A673 (cell line): ENCODE data around the gene PRELP. TPM values are rescaled to one million over a fixed set of nuclear protein-coding genes. Genes with fewer than 3 reads are reported as not detected.

ENCODE experiments used
- BruUV-seq: library from RNA; stranded (reverse); fragments of 400-500 nt; replicated peaks from 2 replicates; lab custom pipeline; 2021; lab: Mats Ljungman, UMichigan
- CTCF ChIA-PET: fragments of 300-600 bp; sonication (Branson Sonifier 250); formaldehyde crosslinking; loops from one replicate; lab custom pipeline; 2022; ENCODE audit warnings: antibody characterized with exemption; lab: Charles Lee
- POLR2A ChIA-PET: fragments of 300-600 bp; sonication (Branson Sonifier 250); formaldehyde crosslinking; loops from one replicate; lab custom pipeline; 2022; ENCODE audit warnings: antibody characterized with exemption; ENCODE audit not compliant: low non-redundant PET; lab: Charles Lee
- DNase-seq: peaks from one replicate; pipeline ENCODE4 v3.0.0-alpha.2; 2015; ENCODE audit warnings: low spot score
- H3K27ac ChIP-seq: fragments of 200-600 bp; sonication (generic); 2 replicates; pipeline ENCODE4 v1.5.1; 2016; ENCODE audit warnings: mixed run types, low read depth, mild to moderate bottlenecking, mixed read lengths, antibody characterized with exemption, low read length; ENCODE audit not compliant: poor library complexity, severe bottlenecking
- H3K27me3 ChIP-seq: fragments of 200-600 bp; sonication (generic); replicated peaks from 2 replicates; pipeline ENCODE4 v1.6.1; 2017; ENCODE audit warnings: mixed run types, low read depth, mild to moderate bottlenecking, mixed read lengths, antibody characterized with exemption, low read length; ENCODE audit not compliant: insufficient read depth, poor library complexity
- H3K36me3 ChIP-seq: fragments of 200-600 bp; sonication (generic); 2 replicates; pipeline ENCODE4 v1.6.1; 2016; ENCODE audit warnings: mixed run types, mild to moderate bottlenecking, mixed read lengths, antibody characterized with exemption, low read length; ENCODE audit not compliant: insufficient read depth, poor library complexity, severe bottlenecking
- H3K4me1 ChIP-seq: fragments of 200-600 bp; sonication (generic); 2 replicates; pipeline ENCODE4 v1.6.1; 2017; ENCODE audit warnings: mixed run types, mild to moderate bottlenecking, mixed read lengths, antibody characterized with exemption, low read length; ENCODE audit not compliant: insufficient read depth, poor library complexity, severe bottlenecking
- H3K4me3 ChIP-seq: fragments of 200-600 bp; sonication (generic); 2 replicates; pipeline ENCODE4 v1.5.1; 2016; ENCODE audit warnings: low read depth, mixed run types, mild to moderate bottlenecking, mixed read lengths, low read length; ENCODE audit not compliant: poor library complexity, severe bottlenecking
- H3K9me3 ChIP-seq: fragments of 200-600 bp; sonication (generic); 2 replicates; pipeline ENCODE4 v1.6.1; 2016; ENCODE audit warnings: mixed run types, low read depth, mild to moderate bottlenecking, mixed read lengths, antibody characterized with exemption, low read length; ENCODE audit not compliant: poor library complexity, severe bottlenecking
- EZH2 ChIP-seq: fragments of 200-600 bp; sonication (generic); IDR thresholded peaks from 2 replicates; pipeline ENCODE4 v1.6.1; 2017; ENCODE audit warnings: borderline replicate concordance, low read depth, mild to moderate bottlenecking, mixed read lengths, antibody characterized with exemption, low read length; ENCODE audit not compliant: poor library complexity, severe bottlenecking
- intact Hi-C: fragments of 100-400 bp; cut with micrococcal nuclease; formaldehyde crosslinking; loops from one replicate; pipeline ENCODE4 v1.10.0; 2022; ENCODE audit not compliant: unreplicated experiment
- total RNA-seq: library from RNA; stranded (reverse); gene quantifications from 2 replicates; pipeline ENCODE4 v1.2.3, GENCODE V29; 2021
- TF ChIP-seq, protein P1 (sequence below): fragments of 300-800, 200-600 bp; sonication (generic); conservative IDR thresholded peaks from 2 replicates; pipeline ENCODE4 v1.5.1; 2017; ENCODE audit warnings: low read depth, mild to moderate bottlenecking, antibody characterized with exemption, low read length, moderate library complexity, mixed read lengths

The PRELP gene
- total RNA-seq, 1 experiment from 2014 or later = not detected

DNA sequence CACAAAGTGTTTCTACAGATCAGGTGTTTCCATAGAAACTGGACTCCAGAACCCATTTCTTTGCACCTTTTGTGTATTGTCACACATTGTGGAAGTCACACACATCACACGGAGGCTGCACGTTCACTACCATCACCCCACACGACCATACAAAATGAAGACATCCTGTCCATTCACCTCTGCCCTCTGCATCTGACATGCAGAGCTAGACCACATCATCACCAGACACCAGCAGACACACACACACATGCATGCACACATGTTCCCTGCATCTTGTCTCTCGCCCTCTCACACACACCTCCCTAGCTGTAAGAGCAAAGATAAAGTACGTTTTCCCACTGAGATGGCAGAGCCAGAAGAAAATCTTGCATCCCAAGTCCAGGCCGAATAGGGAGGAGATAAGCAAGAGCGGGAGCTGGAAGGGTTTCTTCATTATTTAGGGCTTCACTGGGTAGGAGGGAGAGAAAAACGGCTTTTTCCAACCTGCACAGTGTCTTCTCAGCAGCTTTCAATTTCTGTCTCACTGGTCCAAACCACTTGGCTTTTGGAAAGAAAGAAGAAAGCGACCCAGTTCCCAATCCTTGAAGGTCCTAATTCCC is 709 bp downstream of the PRELP start:
- DNase-seq = no peak
- intact Hi-C loops = no loop called here
- H3K4me1 ChIP-seq = no peaks in the 10 kb centered on the region
- H3K27ac ChIP-seq = no peak overlapping the region
- no peaks in the 10 kb centered on the region for H3K9me3 ChIP-seq
- TF ChIP-seq, protein P1, sequence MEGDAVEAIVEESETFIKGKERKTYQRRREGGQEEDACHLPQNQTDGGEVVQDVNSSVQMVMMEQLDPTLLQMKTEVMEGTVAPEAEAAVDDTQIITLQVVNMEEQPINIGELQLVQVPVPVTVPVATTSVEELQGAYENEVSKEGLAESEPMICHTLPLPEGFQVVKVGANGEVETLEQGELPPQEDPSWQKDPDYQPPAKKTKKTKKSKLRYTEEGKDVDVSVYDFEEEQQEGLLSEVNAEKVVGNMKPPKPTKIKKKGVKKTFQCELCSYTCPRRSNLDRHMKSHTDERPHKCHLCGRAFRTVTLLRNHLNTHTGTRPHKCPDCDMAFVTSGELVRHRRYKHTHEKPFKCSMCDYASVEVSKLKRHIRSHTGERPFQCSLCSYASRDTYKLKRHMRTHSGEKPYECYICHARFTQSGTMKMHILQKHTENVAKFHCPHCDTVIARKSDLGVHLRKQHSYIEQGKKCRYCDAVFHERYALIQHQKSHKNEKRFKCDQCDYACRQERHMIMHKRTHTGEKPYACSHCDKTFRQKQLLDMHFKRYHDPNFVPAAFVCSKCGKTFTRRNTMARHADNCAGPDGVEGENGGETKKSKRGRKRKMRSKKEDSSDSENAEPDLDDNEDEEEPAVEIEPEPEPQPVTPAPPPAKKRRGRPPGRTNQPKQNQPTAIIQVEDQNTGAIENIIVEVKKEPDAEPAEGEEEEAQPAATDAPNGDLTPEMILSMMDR = no peak
- TF ChIP-seq EZH2 = no peak
- ChIA-PET POLR2A (no interaction called here), CTCF (interaction anchor here (0.6 to 1.1 kb wide), 2 partner anchors 13 to 209 kb away, joined by 4 to 5 read pairs; no protein-coding TSS in a partner anchor)
- no TSS peak for BruUV-seq
- H3K27me3 ChIP-seq = no peaks in the 10 kb centered on the region
- H3K4me3 ChIP-seq = no peak overlapping the region
- no peaks in the 10 kb centered on the region for H3K36me3 ChIP-seq

DNA sequence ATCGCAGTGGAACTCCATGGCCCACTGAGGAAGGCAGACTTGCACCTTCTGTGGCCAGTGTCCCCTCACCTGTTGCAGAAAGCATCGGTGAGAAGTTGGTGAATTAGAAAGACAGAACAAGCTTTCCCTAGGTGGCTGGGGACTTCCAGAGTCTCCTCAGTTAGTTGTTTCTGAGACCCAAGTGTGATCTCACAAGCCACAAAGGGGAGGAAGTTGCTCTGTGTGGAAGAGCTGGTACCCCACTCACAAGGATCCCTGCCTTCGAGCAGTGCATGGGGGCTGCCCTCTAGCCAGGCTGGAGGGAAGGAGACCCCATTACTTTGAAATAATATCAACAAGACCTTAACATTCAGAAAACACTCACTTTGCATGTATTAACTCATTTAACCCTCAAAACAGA is 2.1 kb downstream of the PRELP start:
- TF ChIP-seq, protein P1 = no peak
- TF ChIP-seq EZH2 = no peak
- Histone ChIP-seq H3K27ac (no peak overlapping the region), H3K27me3 (no peaks in the 10 kb centered on the region), H3K9me3 (no peaks in the 10 kb centered on the region), H3K4me3 (no peak overlapping the region), H3K36me3 (no peaks in the 10 kb centered on the region), H3K4me1 (no peaks in the 10 kb centered on the region)
- CTCF ChIA-PET = no interaction called here
- no peak for DNase-seq
- POLR2A ChIA-PET = no interaction called here
- intact Hi-C loops = no loop called here
- BruUV-seq = no TSS peak

DNA sequence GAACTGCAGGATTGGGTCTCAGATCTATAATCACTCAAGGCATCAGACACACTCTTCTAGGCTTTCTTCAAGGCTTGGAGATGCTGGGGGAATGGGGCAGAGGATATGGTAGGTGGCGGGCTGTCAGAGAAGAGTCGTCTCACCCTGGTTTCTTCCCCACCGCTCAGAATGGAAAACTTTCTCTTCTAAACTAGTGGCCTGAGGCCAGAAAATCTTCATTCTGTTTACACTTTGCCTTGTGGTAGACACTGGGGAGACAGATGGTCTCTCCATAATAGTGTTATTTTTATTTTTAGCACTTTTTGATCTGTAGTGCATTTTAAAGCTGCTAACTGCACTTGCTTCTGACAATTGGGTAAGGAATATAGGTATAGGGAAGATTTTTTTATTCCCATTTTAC is 2.6 kb downstream of the PRELP start:
- no peak overlapping the region for H3K4me3 ChIP-seq
- intact Hi-C loops = no loop called here
- H3K4me1 ChIP-seq = no peaks in the 10 kb centered on the region
- CTCF ChIA-PET = no interaction called here
- H3K36me3 ChIP-seq = no peaks in the 10 kb centered on the region
- no peak for TF ChIP-seq EZH2
- TF ChIP-seq, protein P1 = no peak
- no peaks in the 10 kb centered on the region for H3K27me3 ChIP-seq
- no peak overlapping the region for H3K27ac ChIP-seq
- no TSS peak for BruUV-seq
- no peak for DNase-seq
- no peaks in the 10 kb centered on the region for H3K9me3 ChIP-seq
- POLR2A ChIA-PET = no interaction called here
